GM18907 (cell line): ENCODE results near the gene PAX1.

Experiments
- ATAC-seq: cut with Tn5 transposase; IDR thresholded peaks from one replicate; pipeline ENCODE4 v1.9.1; 2021; ENCODE audit warnings: mild to moderate bottlenecking, moderate library complexity; ENCODE audit not compliant: unreplicated experiment

PAX1 gene

DNA sequence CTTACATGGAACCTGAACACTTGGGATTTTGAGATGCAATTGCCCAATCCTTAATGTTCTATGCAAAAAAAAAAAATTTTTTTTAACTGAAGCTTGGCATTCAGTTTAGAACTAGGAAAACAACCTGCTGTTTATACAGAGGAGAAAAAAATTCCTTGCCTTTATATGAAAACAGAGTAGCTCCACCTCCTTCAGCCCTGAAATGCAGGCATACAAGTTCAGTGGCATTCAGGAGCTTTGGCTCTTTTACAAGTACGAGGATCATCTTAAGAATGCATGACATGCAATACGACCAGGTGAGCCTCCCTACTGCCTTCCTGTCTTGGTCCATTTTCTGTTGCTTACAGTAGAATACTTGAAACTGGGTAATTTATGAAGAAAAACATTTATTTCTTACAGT lies 20.4 kb downstream of the PAX1 start:
- no peak for ATAC-seq

- no peak for ATAC-seq
Measured at GRCh38 chr20:21729316-21729715, 23.9 kb downstream of the PAX1 start.

GRCh38 chr20:21739161-21739560 lies 33.7 kb downstream of the PAX1 start:
- ATAC-seq = no peak

GRCh38 chr20:21739682-21740081 lies 34.2 kb downstream of the PAX1 start:
- ATAC-seq = no peak

DNA sequence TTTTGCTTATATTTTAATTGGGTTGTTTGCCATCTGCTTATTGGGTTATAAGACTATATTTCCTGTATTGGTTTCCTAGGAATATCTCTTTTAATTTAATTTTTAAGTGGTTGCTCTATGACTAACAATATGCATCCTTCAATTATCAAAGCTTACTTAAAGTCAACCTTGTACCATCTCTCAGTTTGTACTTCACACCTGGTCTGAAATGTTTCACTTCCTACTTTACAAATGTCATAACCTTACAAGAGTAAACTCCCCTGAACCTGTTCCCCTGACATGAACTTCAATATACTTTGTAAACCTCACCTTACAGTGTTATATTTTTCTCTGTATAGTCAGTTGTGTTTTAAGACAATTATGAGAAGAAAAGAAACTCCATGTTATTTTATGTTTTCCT lies 35.8 kb downstream of the PAX1 start:
- no peak for ATAC-seq

DNA sequence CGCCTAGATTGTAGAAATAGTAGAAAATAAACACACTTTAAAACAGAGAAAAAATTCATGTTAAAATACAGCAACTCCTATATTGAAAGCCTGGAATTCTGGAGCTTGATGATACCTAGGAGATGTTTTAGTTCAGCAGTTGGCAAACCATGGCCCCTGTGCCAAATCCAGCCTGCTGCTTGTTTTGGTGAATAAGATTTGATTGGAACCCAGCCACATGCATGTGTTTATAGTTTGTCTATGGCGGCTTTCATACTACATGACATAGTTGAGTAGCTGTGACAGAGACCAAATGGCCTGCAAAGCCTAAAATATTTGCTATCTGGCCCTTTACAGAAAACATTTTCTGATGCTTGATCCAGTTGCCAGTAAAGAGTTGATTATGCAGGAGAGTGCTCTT lies 57.2 kb downstream of the PAX1 start:
- no peak for ATAC-seq

- ATAC-seq = no peak
Measured at GRCh38 chr20:21767200-21767738, 61.8 kb downstream of the PAX1 start.

GRCh38 chr20:21767739-21768223 lies 62.3 kb downstream of the PAX1 start:
- ATAC-seq = no peak
